Ovary (tissue), 9 donors: Measurements from ENCODE around the gene NPM3. TPM values are rescaled to one million over a fixed set of nuclear protein-coding genes. Genes with fewer than 3 reads are reported as not detected.

Experiments used
- DNase-seq, 5 donors: peaks; one replicate each; pipeline ENCODE4 v3.0.0-alpha.2; 2019 to 2020
- H3K27ac ChIP-seq, 2 donors: fragments of 200-600 bp; one replicate each; pipeline versions ENCODE4 v1.5.1 to v1.8.0; 2019 to 2022
- H3K27me3 ChIP-seq: fragments of 200-600 bp; one replicate; pipeline ENCODE4 v1.8.0; 2022
- H3K36me3 ChIP-seq: fragments of 200-600 bp; sonication (generic); one replicate; pipeline ENCODE4 v1.5.1; 2019
- H3K4me1 ChIP-seq: one replicate; pipeline ENCODE4 v1.8.1; 2013; ENCODE audit warnings: mild to moderate bottlenecking, moderate library complexity; ENCODE audit not compliant: insufficient read depth
- H3K4me3 ChIP-seq: fragments of 200-600 bp; sonication (generic); one replicate; pipeline ENCODE4 v1.5.1; 2017
- H3K9me3 ChIP-seq, 2 donors: fragments of 200-600 bp in 1 of 2; sonication (generic) in 1 of 2; one replicate each; pipeline versions ENCODE4 v1.5.1 to v1.8.1; 2013 to 2019; ENCODE audit warnings: mild to moderate bottlenecking in 1 of 2, moderate library complexity in 1 of 2
- EP300 ChIP-seq: sonication (generic); formaldehyde crosslinking; IDR thresholded peaks from one replicate; pipeline ENCODE4 v1.6.1; 2017; ENCODE audit warnings: antibody characterized with exemption
- POLR2A ChIP-seq: fragments of 450-650 bp; IDR thresholded peaks from one replicate; pipeline ENCODE4 v1.6.1; 2017; ENCODE audit warnings: antibody characterized with exemption, mild to moderate bottlenecking, moderate library complexity
- WGBS, 3 donors: extraction: QIAGEN DNeasy Blood & Tissue Kit in 1 of 3; methylation state at CpG; one replicate each; pipeline versions ENCODE4 v1.1.5 to v1.1.7; 2013 to 2017; 5-methylcytosine and 5-hydroxymethylcytosine counted together
- intact Hi-C, 4 donors: fragments of 100-400 bp; cut with DNase I; formaldehyde crosslinking; loops; one replicate each; pipeline versions ENCODE4 v1.11.0 to v1.15.1; 2022 to 2023
- polyA plus RNA-seq, 2 donors: library from polyadenylated mRNA; stranded (reverse); fragments of 200-250 nt in 1 of 2; fragments of 350-450 nt in 1 of 2; fragmentation: Illumina TruSeq in 1 of 2; extraction: RNeasy Lipid Tissue Mini Kit (QIAGEN cat#74804) in 1 of 2; gene quantifications; one replicate each; pipeline ENCODE4 v1.2.3, GENCODE V29; 2013 to 2014
- total RNA-seq, 7 donors: library from RNA; depleted of rRNA in 2 of 7; stranded (reverse); fragments of >200 nt in 2 of 7; fragmentation: NEBNext Ultra II Directional in 3 of 7; extraction: Animal tissue kit (Norgen Biotek cat#: 25700) in 3 of 7; gene quantifications; one replicate each; pipeline versions ENCODE4 v1.1.0 to v1.2.4, GENCODE V29; 2016 to 2023
- TF ChIP-seq, protein P1 (sequence below), 3 donors: fragments of 450-650 bp in 2 of 3; fragments of 200-600 bp in 1 of 3; IDR thresholded peaks; one replicate each; pipeline versions ENCODE4 v1.5.1 to v1.8.0; 2016 to 2022; ENCODE audit warnings: antibody characterized with exemption in 3 of 3, mild to moderate bottlenecking in 1 of 3
- donor health status: DM: no; HTN: no; CAD: no; lungs with moderate emphysema.
- donor health status: DM: no; HTN: no; CAD: no.
- donor health status: Bipolar disorder and iron deficiency.
- donor health status: DM: yes; HTN: yes; CAD: no.
- donor health status: DM: no; HTN: no; CAD: no.
- donor health status: DM: yes; HTN: yes; CAD: no.

NPM3 gene
- total and polyA plus RNA-seq, 9 donors = 11.0 to 64.8 (median 32.1) TPM

DNA sequence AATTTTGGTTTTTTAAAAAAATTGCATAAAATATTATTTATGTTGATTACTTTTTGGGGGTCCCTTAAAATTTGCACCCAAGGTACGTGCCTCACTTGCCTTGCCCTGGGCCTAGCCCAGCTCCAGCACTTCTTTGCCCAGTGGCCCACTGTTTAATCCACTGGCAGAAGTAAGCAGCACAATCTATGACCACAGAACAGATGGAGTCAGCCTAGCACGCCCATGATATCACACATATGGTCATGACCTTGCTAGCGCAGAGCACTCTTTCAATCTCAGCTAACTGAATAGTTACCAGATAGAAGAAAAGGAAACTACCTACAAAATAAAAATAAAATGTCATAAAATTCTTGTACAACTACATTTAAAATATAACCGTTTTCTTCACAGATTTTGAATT, 29.4 kb upstream of the NPM3 start:
- H3K36me3 ChIP-seq = no peaks in the 10 kb centered on the region
- H3K27me3 ChIP-seq = no peaks in the 10 kb centered on the region
- intact Hi-C loops = no loop called here
- no peak for DNase-seq
- H3K4me3 ChIP-seq = no peak overlapping the region
- H3K27ac ChIP-seq = no peak overlapping the region
- peaks cover 6% of the 10 kb centered on the region for H3K4me1 ChIP-seq
- 62 to 71% (median 70%) methylated on average over 4 of the region's 4 CpGs for WGBS, 3 donors
- TF ChIP-seq, protein P1, sequence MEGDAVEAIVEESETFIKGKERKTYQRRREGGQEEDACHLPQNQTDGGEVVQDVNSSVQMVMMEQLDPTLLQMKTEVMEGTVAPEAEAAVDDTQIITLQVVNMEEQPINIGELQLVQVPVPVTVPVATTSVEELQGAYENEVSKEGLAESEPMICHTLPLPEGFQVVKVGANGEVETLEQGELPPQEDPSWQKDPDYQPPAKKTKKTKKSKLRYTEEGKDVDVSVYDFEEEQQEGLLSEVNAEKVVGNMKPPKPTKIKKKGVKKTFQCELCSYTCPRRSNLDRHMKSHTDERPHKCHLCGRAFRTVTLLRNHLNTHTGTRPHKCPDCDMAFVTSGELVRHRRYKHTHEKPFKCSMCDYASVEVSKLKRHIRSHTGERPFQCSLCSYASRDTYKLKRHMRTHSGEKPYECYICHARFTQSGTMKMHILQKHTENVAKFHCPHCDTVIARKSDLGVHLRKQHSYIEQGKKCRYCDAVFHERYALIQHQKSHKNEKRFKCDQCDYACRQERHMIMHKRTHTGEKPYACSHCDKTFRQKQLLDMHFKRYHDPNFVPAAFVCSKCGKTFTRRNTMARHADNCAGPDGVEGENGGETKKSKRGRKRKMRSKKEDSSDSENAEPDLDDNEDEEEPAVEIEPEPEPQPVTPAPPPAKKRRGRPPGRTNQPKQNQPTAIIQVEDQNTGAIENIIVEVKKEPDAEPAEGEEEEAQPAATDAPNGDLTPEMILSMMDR (IDR thresholded peaks at IDR 0.05) = no peak
- TF ChIP-seq EP300 = no peak
- no peak for TF ChIP-seq POLR2A
- H3K9me3 ChIP-seq = no peaks in the 10 kb centered on the region

DNA sequence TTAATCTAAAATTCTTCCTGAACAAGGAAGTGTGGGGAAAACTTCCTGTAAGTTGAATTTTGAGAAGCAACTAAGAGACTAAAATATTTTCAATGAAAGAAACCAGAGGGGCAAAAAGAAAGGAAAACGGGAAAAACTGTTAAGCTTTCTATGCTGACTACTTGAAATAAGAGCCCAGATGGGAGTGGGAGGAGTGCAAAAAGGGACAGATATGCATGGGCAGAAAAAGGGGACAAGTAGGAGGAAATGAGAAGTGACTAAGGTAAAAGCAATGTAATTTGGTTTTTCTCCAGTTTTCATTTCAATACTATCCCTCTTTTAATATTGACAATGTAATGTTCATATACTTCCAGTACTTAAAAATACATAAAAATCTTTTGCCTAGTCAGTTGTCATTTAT, 23.9 kb upstream of the NPM3 start:
- Histone ChIP-seq H3K36me3 (no peaks in the 10 kb centered on the region), H3K27ac (no peak overlapping the region), H3K9me3 (no peaks in the 10 kb centered on the region), H3K27me3 (no peaks in the 10 kb centered on the region), H3K4me3 (no peak overlapping the region), H3K4me1 (no peaks in the 10 kb centered on the region)
- 71 to 75% (median 73%) methylated on average over 1 of the region's 1 CpG for whole genome bisulfite sequencing, 3 donors
- TF ChIP-seq EP300 (no peak), POLR2A (no peak)
- TF ChIP-seq, protein P1 (IDR thresholded peaks at IDR 0.05) = no peak
- intact Hi-C loops = no loop called here
- DNase-seq = no peak

GRCh38 chr10:101803511-101803910, 20.3 kb upstream of the NPM3 start:
- no peaks in the 10 kb centered on the region for H3K36me3 ChIP-seq
- H3K4me3 ChIP-seq = no peak overlapping the region
- H3K27ac ChIP-seq = no peak overlapping the region
- H3K4me1 ChIP-seq = no peaks in the 10 kb centered on the region
- H3K9me3 ChIP-seq = no peaks in the 10 kb centered on the region
- WGBS, 3 donors = 42 to 43% (median 42%) methylated on average over 4 of the region's 4 CpGs
- H3K27me3 ChIP-seq = no peaks in the 10 kb centered on the region
- TF ChIP-seq POLR2A (no peak), EP300 (no peak)
- TF ChIP-seq, protein P1 (IDR thresholded peaks at IDR 0.05) = no peak
- intact Hi-C loops = no loop called here
- no peak for DNase-seq

DNA sequence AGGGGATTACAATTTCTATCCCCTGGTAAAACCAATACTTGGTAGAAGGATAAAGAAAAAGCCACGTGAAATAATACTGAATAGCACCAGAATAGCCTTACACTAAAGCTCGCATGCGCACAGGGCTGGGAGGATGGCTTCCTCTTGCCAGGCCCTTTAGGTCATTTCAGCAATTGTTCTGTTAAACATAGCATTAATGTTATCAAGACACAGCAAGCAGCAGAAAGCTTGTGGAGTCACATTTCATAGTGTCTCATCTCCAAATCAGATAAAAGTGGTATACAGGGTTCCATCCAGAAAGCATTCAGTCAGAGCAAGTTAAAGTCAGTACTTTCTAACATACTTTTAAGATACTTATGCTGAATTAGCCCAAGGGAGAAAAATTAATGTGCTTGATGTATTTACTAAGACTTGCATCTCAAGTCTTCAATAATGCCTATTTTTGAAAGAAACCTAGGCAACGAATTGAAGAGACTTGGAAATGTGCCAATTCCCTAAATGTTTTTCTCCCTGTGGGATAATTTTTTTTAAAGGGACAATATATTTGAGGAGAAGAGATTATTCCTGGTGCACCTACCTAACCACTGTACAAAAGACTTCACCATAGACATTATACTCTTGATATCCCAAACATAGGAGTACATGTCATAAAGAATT, 14.3 kb upstream of the NPM3 start:
- H3K9me3 ChIP-seq = no peaks in the 10 kb centered on the region
- no peak overlapping the region for H3K27ac ChIP-seq
- H3K36me3 ChIP-seq = no peaks in the 10 kb centered on the region
- no peak overlapping the region for H3K4me3 ChIP-seq
- no peaks in the 10 kb centered on the region for H3K27me3 ChIP-seq
- WGBS, 3 donors = 65 to 69% (median 67%) methylated on average over 4 of the region's 4 CpGs
- TF ChIP-seq POLR2A = no peak
- TF ChIP-seq, protein P1 (IDR thresholded peaks at IDR 0.05) = no peak
- no peak for TF ChIP-seq EP300
- no peak for DNase-seq
- no peaks in the 10 kb centered on the region for H3K4me1 ChIP-seq
- intact Hi-C loops = no loop called here
